ENCODE data around the gene CPNE2.

CPNE2 gene

GRCh38 chr16:57147381-57148221, 55.2 kb downstream of the CPNE2 start:
- no peak overlapping the region for H3K4me3 ChIP-seq (ENCODE audit: low read depth, low read length)
- in situ Hi-C loops (cut with HindIII; ENCODE audit: low sequenced_read_pairs), result no loop called here
- TF ChIP-seq, protein P1, sequence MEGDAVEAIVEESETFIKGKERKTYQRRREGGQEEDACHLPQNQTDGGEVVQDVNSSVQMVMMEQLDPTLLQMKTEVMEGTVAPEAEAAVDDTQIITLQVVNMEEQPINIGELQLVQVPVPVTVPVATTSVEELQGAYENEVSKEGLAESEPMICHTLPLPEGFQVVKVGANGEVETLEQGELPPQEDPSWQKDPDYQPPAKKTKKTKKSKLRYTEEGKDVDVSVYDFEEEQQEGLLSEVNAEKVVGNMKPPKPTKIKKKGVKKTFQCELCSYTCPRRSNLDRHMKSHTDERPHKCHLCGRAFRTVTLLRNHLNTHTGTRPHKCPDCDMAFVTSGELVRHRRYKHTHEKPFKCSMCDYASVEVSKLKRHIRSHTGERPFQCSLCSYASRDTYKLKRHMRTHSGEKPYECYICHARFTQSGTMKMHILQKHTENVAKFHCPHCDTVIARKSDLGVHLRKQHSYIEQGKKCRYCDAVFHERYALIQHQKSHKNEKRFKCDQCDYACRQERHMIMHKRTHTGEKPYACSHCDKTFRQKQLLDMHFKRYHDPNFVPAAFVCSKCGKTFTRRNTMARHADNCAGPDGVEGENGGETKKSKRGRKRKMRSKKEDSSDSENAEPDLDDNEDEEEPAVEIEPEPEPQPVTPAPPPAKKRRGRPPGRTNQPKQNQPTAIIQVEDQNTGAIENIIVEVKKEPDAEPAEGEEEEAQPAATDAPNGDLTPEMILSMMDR (IDR thresholded peaks at IDR 0.05; ENCODE audit: low read depth, low read length), result no peak
- DNase-seq (ENCODE audit: low read depth, low spot score), result peak; percentile 19

GRCh38 chr16:57148481-57148880, 56.1 kb downstream of the CPNE2 start:
- H3K4me3 ChIP-seq (ENCODE audit: low read depth, low read length), result no peak overlapping the region
- TF ChIP-seq, protein P1 (IDR thresholded peaks at IDR 0.05; ENCODE audit: low read depth, low read length), result no peak
- in situ Hi-C loops (cut with HindIII; ENCODE audit: low sequenced_read_pairs), result no loop called here
- no peak for DNase-seq (ENCODE audit: low read depth, low spot score)

DNA sequence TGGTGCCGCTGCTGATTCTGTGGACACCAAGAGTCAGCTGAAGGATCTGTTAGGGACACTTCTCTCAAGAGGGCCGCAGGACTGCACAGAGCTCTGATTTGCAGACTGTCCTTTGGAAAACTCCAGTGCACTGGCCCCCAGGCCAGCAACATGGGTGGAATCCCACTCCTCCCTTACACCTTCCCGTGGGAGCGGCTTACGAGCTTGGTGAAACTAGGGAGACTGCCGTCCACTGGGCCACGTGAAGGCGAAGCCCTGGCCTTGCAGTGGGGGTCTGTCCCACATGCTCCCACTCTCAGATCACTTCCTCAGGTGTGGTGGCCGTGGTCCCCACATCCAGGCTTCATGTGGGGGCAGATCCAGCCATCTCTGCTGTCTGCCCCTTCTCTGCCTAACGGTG, 57.0 kb downstream of the CPNE2 start:
- TF ChIP-seq, protein P1 (IDR thresholded peaks at IDR 0.05; ENCODE audit: low read depth, low read length), result no peak
- no peak for DNase-seq (ENCODE audit: low read depth, low spot score)
- no peak overlapping the region for H3K4me3 ChIP-seq (ENCODE audit: low read depth, low read length)
- in situ Hi-C loops (cut with HindIII; ENCODE audit: low sequenced_read_pairs), result no loop called here

- H3K4me3 ChIP-seq (ENCODE audit: low read depth, low read length), result no peak overlapping the region
- in situ Hi-C loops (cut with HindIII; ENCODE audit: low sequenced_read_pairs), result no loop called here
- DNase-seq (ENCODE audit: low read depth, low spot score), result peak; percentile 54
- TF ChIP-seq, protein P1 (IDR thresholded peaks at IDR 0.05; ENCODE audit: low read depth, low read length), result no peak
Observed at GRCh38 chr16:57150682-57151330, 58.4 kb downstream of the CPNE2 start.

- TF ChIP-seq, protein P1 (IDR thresholded peaks at IDR 0.05; ENCODE audit: low read depth, low read length), result no peak
- in situ Hi-C loops (cut with HindIII; ENCODE audit: low sequenced_read_pairs), result no loop called here
- no peak overlapping the region for H3K4me3 ChIP-seq (ENCODE audit: low read depth, low read length)
- no peak for DNase-seq (ENCODE audit: low read depth, low spot score)
Observed at GRCh38 chr16:57151369-57151768, 59.0 kb downstream of the CPNE2 start.

GRCh38 chr16:57152096-57153093, 60.0 kb downstream of the CPNE2 start:
- TF ChIP-seq, protein P1 (IDR thresholded peaks at IDR 0.05; ENCODE audit: low read depth, low read length), result no peak
- no peak overlapping the region for H3K4me3 ChIP-seq (ENCODE audit: low read depth, low read length)
- in situ Hi-C loops (cut with HindIII; ENCODE audit: low sequenced_read_pairs), result no loop called here
- no peak for DNase-seq (ENCODE audit: low read depth, low spot score)
